ENCODE data around the gene CNTNAP4.

Gene CNTNAP4

GRCh38 chr16:76389126-76389525 is 111.9 kb downstream of the CNTNAP4 start:
- Histone ChIP-seq H3K9ac (ENCODE audit: low read depth, low read length) (no peak overlapping the region), H3K36me3 (ENCODE audit: insufficient read depth, low read length) (no peaks in the 10 kb centered on the region), H3K9me3 (ENCODE audit: control insufficient read depth, insufficient read depth, low read length) (no peaks in the 10 kb centered on the region), H3K4me1 (ENCODE audit: insufficient read depth, low read length) (no peaks in the 10 kb centered on the region)

GRCh38 chr16:76390476-76390875 is 113.3 kb downstream of the CNTNAP4 start:
- Histone ChIP-seq H3K9me3 (ENCODE audit: control insufficient read depth, insufficient read depth, low read length) (no peaks in the 10 kb centered on the region), H3K4me1 (ENCODE audit: insufficient read depth, low read length) (no peaks in the 10 kb centered on the region), H3K36me3 (ENCODE audit: insufficient read depth, low read length) (no peaks in the 10 kb centered on the region), H3K9ac (ENCODE audit: low read depth, low read length) (no peak overlapping the region)

DNA sequence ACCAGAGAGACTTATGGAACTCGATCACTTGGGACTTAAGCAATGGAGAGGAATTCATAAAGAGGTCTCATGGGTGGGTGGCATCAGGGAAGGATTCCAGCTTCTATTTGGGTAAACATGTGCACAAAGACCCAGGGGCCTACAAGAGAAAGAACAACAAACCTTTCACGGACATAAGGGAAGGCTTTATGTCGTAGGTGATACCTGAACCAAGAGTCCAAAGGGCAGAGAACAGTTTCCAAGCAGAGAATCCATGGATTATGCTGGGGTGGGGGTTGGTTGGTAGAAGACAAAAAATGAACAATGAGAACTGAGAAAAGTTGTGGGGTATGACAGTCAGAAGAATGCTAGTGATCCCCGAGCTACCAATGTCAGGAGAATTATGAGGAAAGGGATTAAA is 119.8 kb downstream of the CNTNAP4 start:
- no peaks in the 10 kb centered on the region for H3K36me3 ChIP-seq (ENCODE audit: insufficient read depth, low read length)

GRCh38 chr16:76409706-76410105 is 132.5 kb downstream of the CNTNAP4 start:
- H3K9me3 ChIP-seq (ENCODE audit: control insufficient read depth, insufficient read depth, low read length) = no peaks in the 10 kb centered on the region
- no peak overlapping the region for H3K9ac ChIP-seq (ENCODE audit: low read depth, low read length)
- H3K36me3 ChIP-seq (ENCODE audit: insufficient read depth, low read length) = no peaks in the 10 kb centered on the region
- no peaks in the 10 kb centered on the region for H3K4me1 ChIP-seq (ENCODE audit: insufficient read depth, low read length)

More for the DNA sequence above, 119.8 kb downstream of the CNTNAP4 start:
- H3K9me3 ChIP-seq (ENCODE audit: control insufficient read depth, insufficient read depth, low read length) = no peaks in the 10 kb centered on the region
- no peaks in the 10 kb centered on the region for H3K4me1 ChIP-seq (ENCODE audit: insufficient read depth, low read length)
- no peak overlapping the region for H3K9ac ChIP-seq (ENCODE audit: low read depth, low read length)

- no peak overlapping the region for H3K9ac ChIP-seq (ENCODE audit: low read depth, low read length)
- no peaks in the 10 kb centered on the region for H3K4me1 ChIP-seq (ENCODE audit: insufficient read depth, low read length)
- H3K9me3 ChIP-seq (ENCODE audit: control insufficient read depth, insufficient read depth, low read length) = no peaks in the 10 kb centered on the region
- no peaks in the 10 kb centered on the region for H3K36me3 ChIP-seq (ENCODE audit: insufficient read depth, low read length)
Measured at GRCh38 chr16:76421571-76421970, 144.4 kb downstream of the CNTNAP4 start.

DNA sequence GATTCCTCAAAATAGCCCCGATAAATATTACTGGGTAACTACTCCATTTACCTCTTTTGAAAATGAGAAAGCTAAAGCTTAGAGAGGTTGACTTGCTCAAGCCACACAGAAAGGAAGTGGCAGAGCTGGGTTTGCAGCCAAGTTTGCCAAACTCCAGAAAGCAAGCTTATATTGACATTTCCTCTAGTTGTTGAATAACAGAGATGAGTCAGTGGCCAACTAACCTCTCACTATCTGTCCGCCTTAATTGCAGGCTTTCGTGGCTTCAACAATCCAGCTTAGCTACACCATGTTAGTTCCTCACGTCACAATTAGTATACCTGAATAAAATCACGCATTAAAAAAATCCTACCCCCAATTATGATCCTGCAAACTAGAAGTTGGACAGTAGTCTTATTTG is 151.7 kb downstream of the CNTNAP4 start:
- H3K9ac ChIP-seq (ENCODE audit: low read depth, low read length) = no peak overlapping the region
- no peaks in the 10 kb centered on the region for H3K36me3 ChIP-seq (ENCODE audit: insufficient read depth, low read length)
- H3K9me3 ChIP-seq (ENCODE audit: control insufficient read depth, insufficient read depth, low read length) = no peaks in the 10 kb centered on the region
- no peaks in the 10 kb centered on the region for H3K4me1 ChIP-seq (ENCODE audit: insufficient read depth, low read length)

DNA sequence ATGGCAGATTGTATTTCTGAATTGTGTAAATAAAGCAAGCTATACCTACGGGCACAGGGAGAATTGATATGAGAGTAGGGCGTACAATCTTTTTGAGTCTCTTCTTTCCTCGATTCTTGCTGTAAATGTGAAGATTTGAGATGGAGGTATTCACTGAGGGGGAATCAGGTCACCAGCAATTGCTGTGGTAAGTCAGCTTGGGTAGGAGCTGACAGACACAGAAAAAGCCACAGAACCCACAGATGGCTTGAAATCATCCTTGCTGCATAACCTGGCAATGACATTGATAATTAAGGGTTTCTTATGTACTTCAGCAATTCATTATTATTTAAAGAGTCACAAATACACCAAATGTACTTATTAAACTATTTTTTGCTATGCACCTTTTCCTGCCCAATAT is 164.2 kb downstream of the CNTNAP4 start:
- no peak overlapping the region for H3K9ac ChIP-seq (ENCODE audit: low read depth, low read length)
- no peaks in the 10 kb centered on the region for H3K9me3 ChIP-seq (ENCODE audit: control insufficient read depth, insufficient read depth, low read length)
- no peaks in the 10 kb centered on the region for H3K36me3 ChIP-seq (ENCODE audit: insufficient read depth, low read length)
- H3K4me1 ChIP-seq (ENCODE audit: insufficient read depth, low read length) = no peaks in the 10 kb centered on the region

DNA sequence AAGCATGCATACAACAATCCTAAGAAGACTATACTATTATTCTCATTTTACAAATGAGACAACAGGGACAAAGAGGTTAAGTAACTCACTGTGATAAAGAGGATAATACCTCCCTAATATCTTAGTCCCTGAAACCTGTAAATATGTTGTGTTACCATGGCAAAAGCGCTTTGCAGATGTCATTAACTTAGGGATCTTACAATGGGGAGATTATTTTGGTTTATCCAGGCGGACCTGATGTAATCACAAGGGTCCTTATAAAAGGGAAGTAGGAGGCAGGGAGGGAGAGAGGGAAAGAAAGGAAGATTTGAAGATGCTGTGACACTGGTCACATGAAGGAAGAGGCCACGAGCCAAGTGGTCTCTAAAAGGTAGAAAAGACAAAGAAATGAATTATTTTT is 164.7 kb downstream of the CNTNAP4 start:
- Histone ChIP-seq H3K36me3 (ENCODE audit: insufficient read depth, low read length) (no peaks in the 10 kb centered on the region), H3K9me3 (ENCODE audit: control insufficient read depth, insufficient read depth, low read length) (no peaks in the 10 kb centered on the region), H3K4me1 (ENCODE audit: insufficient read depth, low read length) (no peaks in the 10 kb centered on the region), H3K9ac (ENCODE audit: low read depth, low read length) (no peak overlapping the region)

DNA sequence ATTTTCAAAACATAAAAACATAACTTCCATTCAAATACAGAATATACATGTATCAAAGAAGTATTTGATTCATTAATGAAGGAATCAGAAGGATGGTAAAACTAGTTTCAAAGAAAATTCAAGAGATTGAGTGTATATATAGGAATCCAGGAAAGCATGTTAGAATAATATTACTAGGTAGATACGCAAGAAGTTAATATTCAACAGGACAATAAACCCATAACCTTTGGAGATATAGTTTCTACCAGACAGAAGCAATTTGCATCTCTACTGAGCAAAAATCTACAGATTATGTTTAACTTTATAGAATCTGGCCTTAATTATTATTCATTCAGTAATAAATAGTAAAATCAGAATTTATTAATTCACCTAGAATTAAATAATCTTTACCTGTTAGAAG is 166.8 kb downstream of the CNTNAP4 start:
- Histone ChIP-seq H3K9ac (ENCODE audit: low read depth, low read length) (no peak overlapping the region), H3K36me3 (ENCODE audit: insufficient read depth, low read length) (no peaks in the 10 kb centered on the region), H3K4me1 (ENCODE audit: insufficient read depth, low read length) (no peaks in the 10 kb centered on the region), H3K9me3 (ENCODE audit: control insufficient read depth, insufficient read depth, low read length) (no peaks in the 10 kb centered on the region)

DNA sequence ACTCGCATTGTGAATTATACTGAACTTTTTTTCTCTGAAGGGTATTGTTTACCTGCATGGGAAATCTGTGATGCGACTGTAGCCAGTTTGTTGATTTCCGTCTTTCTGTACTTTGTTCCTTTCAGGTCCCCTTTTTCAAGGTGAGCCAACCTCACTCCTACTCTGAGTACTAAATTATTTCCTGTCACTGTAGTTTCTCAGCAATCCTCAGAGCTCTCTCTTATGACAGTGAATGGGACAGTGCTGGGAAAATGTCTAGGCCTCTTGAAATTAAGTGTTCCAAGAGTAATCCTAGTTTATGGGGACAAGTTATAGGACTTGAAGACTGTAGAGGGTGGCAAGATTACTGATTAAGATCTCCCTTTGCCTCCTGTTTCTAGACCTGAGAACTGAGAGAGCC is 167.6 kb downstream of the CNTNAP4 start:
- no peaks in the 10 kb centered on the region for H3K4me1 ChIP-seq (ENCODE audit: insufficient read depth, low read length)
- H3K9me3 ChIP-seq (ENCODE audit: control insufficient read depth, insufficient read depth, low read length) = no peaks in the 10 kb centered on the region
- no peaks in the 10 kb centered on the region for H3K36me3 ChIP-seq (ENCODE audit: insufficient read depth, low read length)
- H3K9ac ChIP-seq (ENCODE audit: low read depth, low read length) = no peak overlapping the region

GRCh38 chr16:76445815-76446214 is 168.6 kb downstream of the CNTNAP4 start:
- Histone ChIP-seq H3K4me1 (ENCODE audit: insufficient read depth, low read length) (no peaks in the 10 kb centered on the region), H3K9me3 (ENCODE audit: control insufficient read depth, insufficient read depth, low read length) (no peaks in the 10 kb centered on the region), H3K36me3 (ENCODE audit: insufficient read depth, low read length) (no peaks in the 10 kb centered on the region), H3K9ac (ENCODE audit: low read depth, low read length) (no peak overlapping the region)

- no peaks in the 10 kb centered on the region for H3K9me3 ChIP-seq (ENCODE audit: control insufficient read depth, insufficient read depth, low read length)
- H3K4me1 ChIP-seq (ENCODE audit: insufficient read depth, low read length) = no peaks in the 10 kb centered on the region
- no peaks in the 10 kb centered on the region for H3K36me3 ChIP-seq (ENCODE audit: insufficient read depth, low read length)
- H3K9ac ChIP-seq (ENCODE audit: low read depth, low read length) = no peak overlapping the region
Measured at GRCh38 chr16:76446251-76446650, 169.1 kb downstream of the CNTNAP4 start.

GRCh38 chr16:76450890-76451289 is 173.7 kb downstream of the CNTNAP4 start:
- Histone ChIP-seq H3K36me3 (ENCODE audit: insufficient read depth, low read length) (no peaks in the 10 kb centered on the region), H3K9me3 (ENCODE audit: control insufficient read depth, insufficient read depth, low read length) (no peaks in the 10 kb centered on the region), H3K9ac (ENCODE audit: low read depth, low read length) (no peak overlapping the region), H3K4me1 (ENCODE audit: insufficient read depth, low read length) (no peaks in the 10 kb centered on the region)

GRCh38 chr16:76455257-76455656 is 178.1 kb downstream of the CNTNAP4 start:
- H3K9me3 ChIP-seq (ENCODE audit: control insufficient read depth, insufficient read depth, low read length) = no peaks in the 10 kb centered on the region
- no peaks in the 10 kb centered on the region for H3K4me1 ChIP-seq (ENCODE audit: insufficient read depth, low read length)
- no peaks in the 10 kb centered on the region for H3K36me3 ChIP-seq (ENCODE audit: insufficient read depth, low read length)
- H3K9ac ChIP-seq (ENCODE audit: low read depth, low read length) = no peak overlapping the region

DNA sequence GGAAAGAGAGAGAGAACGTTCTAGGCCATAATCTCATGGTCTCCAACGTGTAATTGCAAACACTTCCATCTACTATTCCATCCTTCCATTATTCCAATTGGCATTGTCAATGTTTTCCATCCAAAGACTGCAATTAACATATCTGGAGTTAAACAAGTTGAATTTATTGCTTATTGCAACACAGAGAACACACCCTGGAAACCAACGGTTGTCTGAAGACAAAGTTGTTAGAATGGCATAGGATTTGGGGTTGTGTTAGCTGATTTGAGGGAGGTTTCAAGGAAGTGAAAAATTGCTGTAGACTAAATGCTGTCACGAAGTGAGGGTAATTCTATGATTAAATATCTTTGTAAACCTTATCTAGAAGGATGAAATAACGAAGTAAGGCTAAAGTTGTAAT is 178.8 kb downstream of the CNTNAP4 start:
- no peaks in the 10 kb centered on the region for H3K36me3 ChIP-seq (ENCODE audit: insufficient read depth, low read length)
- H3K9me3 ChIP-seq (ENCODE audit: control insufficient read depth, insufficient read depth, low read length) = no peaks in the 10 kb centered on the region
- no peak overlapping the region for H3K9ac ChIP-seq (ENCODE audit: low read depth, low read length)
- no peaks in the 10 kb centered on the region for H3K4me1 ChIP-seq (ENCODE audit: insufficient read depth, low read length)

DNA sequence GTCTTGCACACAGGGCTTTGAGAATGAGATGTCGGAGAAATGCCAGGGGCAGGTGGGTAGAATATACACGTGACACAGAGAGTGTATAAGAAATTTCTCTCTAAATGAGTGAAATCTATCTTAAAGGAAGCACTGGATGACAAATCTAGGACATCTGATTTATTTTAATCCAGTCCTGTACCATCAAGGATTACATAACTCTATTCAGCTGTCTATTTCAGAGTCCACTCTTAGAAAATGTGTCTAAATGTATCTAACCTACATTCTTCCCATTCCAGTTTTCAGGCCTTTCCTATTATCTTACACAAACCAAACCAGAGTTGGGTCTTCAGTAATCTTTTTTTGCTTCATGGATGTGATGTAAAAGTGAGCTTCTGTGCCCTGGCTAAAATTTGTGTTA is 181.9 kb downstream of the CNTNAP4 start:
- no peaks in the 10 kb centered on the region for H3K36me3 ChIP-seq (ENCODE audit: insufficient read depth, low read length)
- H3K9ac ChIP-seq (ENCODE audit: low read depth, low read length) = no peak overlapping the region
- no peaks in the 10 kb centered on the region for H3K4me1 ChIP-seq (ENCODE audit: insufficient read depth, low read length)
- H3K9me3 ChIP-seq (ENCODE audit: control insufficient read depth, insufficient read depth, low read length) = no peaks in the 10 kb centered on the region

Measured in ES-I3 (cell line).